C4-2B (cell line): ENCODE data around the gene AGAP1.

Experiments
- ZFX ChIP-seq: fragments of 450-650 bp; IDR thresholded peaks from 2 replicates; pipeline ENCODE4 v1.6.1; 2017
- TF ChIP-seq, protein P1 (sequence below): fragments of 450-650 bp; conservative IDR thresholded peaks from 2 replicates; pipeline ENCODE4 v1.5.1; 2017; ENCODE audit warnings: mild to moderate bottlenecking

DNA sequence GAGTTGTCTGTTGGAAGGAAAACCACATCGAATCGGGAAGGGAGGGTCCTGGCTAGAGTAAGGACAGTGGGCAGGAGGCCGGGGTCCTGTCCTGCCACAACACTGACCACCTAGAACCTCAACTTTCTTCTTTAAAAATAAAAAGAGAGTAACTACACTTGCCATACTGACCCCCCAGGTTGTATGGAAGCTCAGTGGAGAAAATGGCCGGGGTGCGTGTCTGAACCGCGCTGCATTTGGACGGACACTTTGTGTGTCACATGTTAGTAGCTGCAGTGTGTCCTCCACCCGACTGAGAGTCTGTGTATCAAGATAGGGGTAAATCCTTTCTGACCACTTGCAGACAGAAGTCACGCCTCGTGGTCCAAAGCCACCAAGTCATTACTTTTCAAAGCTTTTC, 587.3 kb downstream of the AGAP1 start:
- TF ChIP-seq, protein P1, sequence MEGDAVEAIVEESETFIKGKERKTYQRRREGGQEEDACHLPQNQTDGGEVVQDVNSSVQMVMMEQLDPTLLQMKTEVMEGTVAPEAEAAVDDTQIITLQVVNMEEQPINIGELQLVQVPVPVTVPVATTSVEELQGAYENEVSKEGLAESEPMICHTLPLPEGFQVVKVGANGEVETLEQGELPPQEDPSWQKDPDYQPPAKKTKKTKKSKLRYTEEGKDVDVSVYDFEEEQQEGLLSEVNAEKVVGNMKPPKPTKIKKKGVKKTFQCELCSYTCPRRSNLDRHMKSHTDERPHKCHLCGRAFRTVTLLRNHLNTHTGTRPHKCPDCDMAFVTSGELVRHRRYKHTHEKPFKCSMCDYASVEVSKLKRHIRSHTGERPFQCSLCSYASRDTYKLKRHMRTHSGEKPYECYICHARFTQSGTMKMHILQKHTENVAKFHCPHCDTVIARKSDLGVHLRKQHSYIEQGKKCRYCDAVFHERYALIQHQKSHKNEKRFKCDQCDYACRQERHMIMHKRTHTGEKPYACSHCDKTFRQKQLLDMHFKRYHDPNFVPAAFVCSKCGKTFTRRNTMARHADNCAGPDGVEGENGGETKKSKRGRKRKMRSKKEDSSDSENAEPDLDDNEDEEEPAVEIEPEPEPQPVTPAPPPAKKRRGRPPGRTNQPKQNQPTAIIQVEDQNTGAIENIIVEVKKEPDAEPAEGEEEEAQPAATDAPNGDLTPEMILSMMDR = no peak
- TF ChIP-seq ZFX = no peak
